ENCODE measurements around the gene CDH4.

CDH4 gene

DNA sequence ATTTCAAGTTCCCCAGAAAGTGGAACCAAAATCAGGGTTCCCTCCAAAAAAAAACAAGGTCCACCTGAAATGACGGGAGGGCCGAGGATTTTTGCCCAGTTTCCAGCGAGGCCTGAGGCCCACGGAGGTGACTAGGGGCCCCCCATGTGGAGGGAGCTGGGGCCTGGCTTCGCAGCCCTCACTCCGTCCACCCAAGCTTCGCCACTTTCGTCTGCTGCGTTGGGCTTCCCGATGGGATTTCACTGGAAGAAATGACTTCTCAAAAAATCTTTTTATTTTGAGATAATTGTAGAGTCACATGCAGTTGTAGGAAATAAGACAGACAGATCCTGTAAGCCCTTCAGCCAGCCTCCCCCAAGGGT lies 605.3 kb downstream of the CDH4 start:
- DNase-seq = no peak

DNA sequence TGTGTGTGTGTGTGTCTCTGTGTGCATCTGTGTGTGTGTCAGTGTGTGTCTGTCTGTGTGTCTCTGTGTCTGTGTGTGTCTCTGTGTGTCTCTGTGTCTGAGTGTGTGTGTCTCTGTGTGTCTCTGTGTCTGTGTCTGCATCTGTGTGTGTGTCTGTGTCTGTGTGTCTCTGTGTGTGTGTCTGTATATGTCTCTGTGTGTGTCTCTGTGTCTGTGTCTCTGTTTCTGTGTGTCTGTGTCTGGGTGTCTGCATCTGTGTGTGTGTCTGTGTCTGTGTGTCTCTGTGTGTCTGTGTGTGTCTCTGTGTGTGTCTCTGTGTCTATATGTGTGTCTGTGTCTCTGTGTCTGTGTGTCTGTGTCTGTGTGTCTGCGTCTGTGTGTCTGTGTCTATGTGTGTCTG lies 605.8 kb downstream of the CDH4 start:
- DNase-seq = no peak

DNA sequence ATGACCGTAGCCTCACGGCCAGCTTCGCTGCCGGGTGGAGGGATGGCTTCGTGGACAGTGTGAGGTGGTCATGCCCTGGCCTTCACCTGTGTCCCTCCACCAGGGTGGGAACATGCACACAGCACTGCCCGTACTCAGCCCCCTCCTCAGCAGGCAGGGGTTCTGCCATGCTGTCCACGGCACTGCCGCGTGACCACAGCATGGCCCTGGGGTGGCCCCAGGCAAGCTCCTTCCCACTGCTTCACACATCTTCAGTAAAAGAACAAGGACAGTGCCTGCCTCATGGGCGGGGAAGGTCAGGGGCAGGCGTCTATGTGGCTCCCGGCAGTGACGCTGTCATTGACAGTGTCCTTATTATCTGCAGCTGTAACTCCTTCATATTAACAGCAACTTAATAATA lies 607.7 kb downstream of the CDH4 start:
- DNase-seq = no peak

DNA sequence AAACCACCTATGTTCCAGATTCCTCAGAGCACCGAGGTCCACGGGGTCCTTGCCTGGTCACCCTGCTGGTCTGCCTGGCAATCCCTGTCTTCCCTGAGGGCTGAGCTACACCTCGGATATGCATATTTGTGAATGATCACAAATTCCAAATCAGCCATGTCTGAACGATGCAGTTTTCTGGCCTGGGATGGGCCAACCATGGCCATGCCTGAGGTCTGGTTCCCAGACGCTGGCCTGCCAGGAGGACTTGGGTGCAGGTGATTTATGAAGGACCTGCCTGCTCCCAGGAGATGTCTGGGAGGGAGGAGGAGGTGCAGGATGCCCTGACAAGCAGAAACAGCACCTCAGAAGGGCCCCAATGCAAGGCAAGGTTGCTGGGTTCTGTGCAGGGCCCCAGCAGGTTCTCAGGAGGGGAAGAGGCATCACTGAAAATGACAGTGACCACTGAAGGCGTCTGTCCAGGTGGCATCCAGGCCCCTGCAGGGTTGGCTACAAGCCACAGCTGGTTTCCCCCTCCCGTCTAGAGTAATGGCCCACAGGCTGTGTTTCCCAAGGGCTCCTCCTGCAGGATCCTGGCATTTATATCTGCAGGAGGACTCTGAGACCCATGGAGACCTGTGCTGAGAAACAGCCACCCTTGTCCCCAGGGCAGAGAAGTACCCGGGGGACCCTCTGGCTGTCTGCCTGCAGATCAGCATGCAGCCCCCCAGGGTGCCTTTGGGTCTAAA lies 608.4 kb downstream of the CDH4 start:
- no peak for DNase-seq

DNA sequence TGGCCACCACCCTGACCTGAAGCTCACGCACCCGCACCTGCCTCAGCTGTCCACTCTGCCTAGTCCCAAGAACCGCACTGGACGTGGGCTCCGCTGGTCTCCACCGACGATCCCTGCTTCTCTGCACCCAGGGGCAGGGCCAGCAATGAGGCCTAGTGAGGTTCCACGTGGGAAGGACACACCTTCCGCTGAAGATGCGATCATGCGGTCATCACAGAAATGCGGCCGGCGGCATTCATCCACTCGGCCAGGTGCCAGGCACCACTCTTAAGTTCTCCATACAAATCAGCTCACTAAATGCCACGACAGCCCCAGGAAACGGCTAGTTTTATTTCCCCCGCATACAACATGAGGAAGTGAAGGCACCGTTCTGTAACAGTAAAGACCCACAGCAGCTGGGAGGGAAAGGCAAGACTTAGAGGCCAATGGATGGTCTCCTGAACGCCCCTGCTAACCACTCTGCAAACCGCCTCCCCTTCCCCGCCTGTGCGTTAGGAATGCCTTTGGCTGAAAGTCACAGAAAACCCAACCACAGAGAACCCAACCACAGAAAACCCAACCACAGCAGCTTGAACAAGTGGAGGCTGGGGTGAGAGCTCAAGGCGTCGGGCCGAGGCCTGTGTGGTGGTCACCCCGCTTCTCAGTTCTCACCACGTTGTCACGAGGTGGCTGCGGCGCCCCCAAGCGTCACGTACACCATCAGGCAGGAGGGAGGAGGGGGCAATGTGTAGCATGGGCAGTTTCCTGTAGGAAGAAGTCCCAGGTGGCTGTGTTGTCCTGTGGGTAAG lies 609.2 kb downstream of the CDH4 start:
- DNase-seq = no peak

DNA sequence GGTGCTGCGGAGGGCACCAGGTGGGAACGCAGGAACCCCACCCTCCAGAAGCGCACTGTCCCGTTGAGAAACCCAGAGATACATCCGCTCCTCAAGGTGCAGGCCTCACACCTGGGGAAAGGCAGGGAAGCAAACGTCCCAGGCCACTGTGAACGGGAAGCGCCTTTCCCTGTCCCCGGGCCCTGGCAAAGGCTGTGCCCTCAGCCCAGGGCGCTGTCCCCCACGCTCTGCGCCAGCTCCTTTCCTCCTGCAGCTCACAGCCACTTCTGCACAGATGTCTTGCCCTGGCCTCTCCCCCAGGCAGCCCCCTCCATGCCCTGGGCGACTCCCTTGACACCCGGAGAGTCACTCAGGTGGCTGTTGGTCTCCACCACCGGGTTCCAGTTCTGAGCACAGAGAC lies 609.8 kb downstream of the CDH4 start:
- no peak for DNase-seq

DNA sequence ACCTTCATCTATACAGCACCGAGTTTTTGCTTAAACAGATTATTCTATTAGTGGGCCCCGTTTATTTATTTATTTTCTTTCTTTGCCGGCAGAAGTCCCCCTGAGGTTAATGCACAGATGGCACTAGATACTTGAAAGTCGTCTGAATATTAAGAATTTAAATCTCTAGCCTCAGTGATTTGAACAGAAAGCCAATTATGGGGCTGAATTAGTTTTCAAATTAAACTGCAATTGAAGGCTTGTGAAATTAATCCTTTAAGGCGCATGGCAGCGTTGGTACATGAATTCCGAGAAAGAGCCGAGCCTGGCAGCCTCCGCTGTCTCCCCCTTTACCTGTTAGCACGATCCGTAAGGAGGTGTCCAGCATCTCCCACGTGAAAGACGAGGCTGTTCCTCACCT lies 610.8 kb downstream of the CDH4 start:
- no peak for DNase-seq

DNA sequence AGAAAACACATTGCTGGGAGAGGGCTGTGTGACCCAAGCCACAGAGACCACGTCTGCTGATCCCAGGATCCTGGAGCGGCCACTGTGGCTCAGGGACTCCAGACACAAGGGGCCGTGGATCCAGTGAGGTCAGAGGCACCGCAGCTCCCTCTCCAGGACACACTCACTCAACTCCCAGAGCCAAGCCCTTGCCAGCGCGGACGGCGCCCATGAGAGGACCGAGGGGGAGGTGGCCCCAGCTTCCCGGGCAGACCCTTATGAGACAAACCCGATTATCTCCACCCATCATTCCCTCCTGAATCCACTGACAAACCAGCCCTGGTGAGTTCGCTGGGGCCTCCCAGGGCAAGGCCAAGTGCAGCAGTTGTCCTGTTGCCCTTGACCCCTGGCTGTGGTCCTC lies 612.4 kb downstream of the CDH4 start:
- DNase-seq = no peak

DNA sequence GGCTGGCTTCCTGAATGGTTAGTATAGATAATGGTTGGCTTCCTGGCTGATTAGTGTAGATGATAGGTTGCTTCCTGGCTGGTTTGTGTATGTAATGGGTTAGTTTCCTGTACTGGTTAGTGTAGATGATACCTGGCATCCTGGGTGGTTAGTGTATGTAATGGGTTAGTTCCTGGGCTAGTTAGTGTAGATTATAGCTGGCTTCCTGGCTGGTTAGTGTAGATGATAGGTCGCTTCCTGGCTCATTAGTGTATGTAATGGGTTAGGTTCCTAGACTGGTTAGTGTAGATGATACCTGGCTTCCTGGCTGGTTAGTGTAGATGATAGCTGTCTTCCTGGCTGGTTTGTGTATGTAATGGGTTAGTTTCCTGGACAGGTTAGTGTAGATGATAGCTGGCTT lies 613.3 kb downstream of the CDH4 start:
- no peak for DNase-seq

DNA sequence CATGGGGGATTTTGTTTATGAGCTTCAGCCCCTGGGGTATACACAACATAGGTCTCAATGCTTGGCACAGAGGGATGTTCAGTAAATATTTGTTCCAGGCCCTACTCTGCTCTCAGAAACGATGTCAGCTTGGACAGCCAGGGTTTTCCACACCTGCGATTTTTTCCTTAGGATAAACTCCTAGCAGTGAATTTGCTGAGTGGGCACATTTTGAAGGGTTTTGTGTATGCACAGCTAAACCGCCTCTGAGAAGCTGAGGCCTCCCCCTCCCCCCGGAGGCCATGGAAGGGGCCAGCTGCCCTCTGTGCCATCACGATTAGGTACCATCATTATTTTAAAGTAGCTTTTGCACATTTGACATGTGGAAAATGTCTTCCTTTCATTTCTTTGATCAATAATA lies 614.1 kb downstream of the CDH4 start:
- no peak for DNase-seq

DNA sequence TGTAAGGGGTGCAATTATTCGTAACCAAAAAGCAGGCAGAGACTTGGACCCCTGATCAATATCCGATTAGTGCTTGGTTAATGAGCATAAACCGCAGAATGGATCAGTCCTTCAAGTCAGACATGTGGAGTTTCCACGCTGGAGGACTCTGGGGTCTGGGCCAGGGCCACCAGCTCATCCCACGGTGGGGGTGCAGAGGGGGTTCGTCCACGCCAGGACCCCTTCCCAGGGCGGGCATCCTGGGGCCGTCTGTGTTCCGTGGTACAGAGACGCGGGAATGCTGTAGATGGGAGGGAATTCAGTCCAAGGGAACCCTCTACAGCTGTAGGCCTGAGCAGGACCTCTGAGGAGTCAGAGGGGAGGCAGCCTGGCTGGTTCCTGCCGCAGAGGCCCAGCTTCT lies 615.9 kb downstream of the CDH4 start:
- DNase-seq = no peak

DNA sequence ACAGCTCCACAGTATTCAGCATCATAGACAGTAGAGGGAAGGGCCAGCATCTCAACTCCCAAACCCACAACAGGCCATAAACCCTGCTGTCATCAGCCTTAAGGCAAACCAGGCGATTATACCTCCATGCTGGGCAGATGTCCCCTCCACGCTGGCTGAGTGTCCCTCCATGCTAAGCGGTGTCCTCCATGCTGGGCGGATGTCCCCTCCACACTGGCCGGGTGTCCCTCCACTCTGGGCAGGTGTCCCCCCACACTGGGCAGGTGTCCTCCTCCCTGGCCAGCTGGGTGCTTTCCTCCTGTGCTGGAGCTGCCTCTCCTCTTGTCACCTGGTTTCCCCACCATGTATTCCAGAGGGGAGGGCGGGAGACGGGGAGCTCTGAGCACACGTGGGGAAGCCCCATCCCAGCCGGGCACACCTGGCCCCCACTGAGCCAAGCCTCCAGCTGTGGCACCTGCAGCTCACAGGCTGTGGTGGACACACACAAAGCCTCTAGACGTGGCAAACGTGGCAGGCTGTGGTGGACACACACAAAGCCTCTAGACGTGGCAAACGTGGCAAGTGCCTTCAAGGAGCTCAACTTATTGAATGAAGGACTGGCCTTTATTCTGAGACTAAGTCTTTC lies 616.5 kb downstream of the CDH4 start:
- no peak for DNase-seq

DNA sequence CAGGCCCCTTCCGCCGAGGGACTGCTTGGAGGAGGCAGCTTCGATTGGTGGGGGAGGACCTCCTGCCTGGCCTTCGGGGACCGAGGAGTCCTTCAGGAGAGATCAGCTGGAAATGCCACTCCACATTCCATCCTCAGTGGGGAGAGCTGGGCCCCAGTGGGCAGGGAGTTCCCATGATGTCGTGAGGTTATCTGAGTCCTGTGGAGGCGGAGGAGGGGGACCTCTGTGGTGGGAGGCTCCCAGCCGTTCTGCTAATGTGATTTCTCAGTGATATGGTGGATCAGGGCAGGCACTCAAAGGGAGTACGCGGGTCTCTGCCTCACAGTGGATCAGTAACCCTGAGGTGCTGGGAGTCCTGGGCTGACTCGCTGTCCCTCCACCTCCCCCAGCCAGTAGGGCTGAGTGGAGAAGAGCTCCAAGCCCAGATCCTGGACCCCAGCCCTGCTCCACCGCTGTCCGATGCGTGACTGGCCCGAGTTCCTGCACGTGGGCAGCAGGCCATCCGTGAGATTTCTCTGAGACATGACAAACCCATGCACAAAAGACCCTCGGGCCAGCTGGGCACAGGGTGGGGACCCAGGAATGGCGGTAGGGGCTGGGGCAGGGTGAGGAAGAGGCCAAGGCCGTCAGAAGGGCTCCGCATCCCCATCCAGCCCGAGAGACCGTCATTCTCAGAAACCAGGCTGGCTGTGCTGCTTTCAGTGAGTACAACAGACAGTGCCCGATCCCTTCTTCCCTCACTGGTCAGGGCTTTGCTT lies 617.9 kb downstream of the CDH4 start:
- DNase-seq = no peak

DNA sequence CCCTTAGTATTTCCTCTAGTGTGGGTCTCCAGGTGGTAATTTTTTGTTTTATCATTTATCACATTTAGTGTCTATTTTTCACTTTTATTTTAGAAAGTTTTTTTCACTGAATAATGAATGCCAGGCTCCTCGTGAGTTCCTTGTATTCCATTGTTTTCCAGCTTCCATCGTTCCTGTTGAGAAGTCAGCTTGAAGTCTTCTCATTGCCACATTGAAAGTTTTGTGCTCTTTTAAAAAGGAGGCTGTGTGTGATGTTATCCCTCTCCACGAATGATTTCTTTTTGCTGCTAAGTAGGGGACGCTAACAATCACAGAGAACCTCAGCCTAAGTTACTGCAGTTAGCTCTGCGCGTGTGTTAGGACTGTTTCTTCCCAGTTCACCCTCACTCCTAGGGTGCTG lies 619.1 kb downstream of the CDH4 start:
- DNase-seq = no peak

DNA sequence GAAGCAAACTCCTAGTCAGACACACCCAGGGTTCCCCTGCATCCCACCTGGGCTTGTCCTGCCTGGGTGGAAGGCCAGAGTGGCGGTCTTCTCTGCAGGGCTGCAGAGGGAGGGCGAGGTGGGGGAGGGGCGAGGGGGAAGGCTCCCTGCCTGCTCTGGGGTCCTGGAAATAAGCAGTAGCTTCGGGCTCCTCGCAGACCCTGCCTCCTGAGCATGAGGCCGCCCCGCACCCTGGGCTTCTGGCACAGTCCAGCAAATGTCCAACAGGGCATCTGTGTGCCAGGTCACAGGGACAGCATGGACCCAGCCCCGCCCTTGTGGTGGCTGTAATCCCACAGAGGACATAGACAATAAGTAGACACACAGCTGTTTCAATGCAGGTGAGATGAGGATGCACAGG lies 619.9 kb downstream of the CDH4 start:
- DNase-seq = no peak

DNA sequence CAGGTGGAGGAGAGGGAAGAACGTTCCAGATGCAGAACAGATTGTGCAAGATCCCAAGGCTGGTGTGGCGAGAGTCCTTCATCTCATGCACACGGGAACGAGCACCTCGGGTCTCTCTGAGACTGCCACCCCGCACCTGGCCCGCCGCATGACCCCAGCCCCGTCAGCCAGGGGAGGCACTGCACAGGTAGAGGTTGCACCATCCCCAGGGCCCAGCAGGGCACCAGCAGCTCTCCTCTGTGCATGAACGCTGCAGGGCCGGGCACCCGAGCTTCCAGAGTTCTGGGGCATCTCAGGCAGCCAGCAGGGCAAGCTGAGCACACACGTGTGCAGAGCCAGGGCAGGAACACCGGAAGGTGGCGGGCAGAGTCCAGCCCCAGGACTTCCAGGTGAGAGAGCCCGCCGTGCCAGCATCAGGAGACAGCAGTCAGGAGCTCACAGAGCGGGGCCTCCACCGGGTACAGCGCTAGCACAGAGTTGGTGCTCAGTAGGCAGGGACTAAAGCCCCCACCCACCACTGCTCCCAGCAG lies 620.4 kb downstream of the CDH4 start:
- DNase-seq = no peak

DNA sequence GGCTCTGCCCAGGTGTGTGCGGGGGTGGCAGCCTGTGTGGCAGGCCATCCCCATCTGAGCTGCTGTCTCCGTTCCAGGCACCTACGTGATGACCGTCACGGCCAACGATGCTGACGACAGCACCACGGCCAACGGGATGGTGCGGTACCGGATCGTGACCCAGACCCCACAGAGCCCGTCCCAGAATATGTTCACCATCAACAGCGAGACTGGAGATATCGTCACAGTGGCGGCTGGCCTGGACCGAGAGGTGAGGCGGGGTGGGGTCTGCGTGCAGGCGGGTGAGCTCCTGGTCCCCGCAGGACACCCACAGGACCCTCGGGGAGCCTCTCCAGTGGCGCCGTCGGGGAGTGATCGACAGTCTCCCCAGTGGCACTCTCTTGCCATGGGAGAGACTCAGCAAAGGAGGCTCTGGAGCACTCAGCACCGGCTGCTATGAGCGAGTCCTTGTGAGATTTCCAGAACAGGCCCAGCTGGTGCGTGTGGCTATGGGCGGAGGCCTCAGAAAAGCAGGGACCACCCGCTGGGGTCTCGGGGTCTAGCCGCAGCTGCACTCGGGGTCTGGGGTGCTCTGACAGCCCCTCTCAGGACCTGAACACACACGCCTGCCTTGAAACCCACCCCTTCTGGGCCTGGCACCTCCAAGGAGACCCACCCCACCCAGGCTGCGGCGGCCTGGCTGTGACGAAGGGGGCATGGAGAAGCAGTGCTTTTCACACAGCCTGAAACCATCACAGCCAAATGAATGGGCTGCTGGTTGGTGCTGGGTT lies 621.8 kb downstream of the CDH4 start:
- no peak for DNase-seq

DNA sequence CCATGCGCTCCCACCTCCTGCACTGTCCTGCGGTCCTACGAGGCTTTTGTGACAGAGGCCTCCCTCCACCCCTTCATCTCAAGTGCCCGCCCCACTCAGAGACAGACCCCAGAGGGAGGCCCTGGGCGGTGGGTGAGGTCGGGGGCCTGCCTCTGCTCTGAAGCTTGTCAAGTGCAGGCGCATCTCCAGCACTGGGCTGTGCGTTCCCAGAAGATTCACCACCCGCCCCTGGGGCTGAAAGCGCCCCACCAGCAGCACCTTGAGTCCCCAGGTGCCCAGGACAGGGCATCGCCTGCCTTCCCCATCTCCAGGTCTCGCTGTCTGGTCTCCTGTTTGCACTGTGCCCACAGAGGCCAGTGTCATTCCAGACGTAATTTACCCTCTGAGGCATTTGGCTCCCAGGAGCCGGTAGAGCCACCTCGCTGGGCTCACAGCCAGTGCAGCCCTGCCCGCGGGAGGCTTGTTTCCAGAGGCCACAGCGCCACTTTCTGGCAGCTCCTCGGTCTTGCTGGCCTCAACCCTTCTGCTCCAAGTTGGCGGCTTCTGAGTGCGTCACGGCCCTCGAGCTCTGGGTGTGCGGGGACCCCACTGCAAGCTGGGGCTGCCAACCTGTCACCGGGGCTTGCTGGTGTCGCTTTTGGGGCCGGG lies 622.5 kb downstream of the CDH4 start:
- DNase-seq = peak; percentile 52

DNA sequence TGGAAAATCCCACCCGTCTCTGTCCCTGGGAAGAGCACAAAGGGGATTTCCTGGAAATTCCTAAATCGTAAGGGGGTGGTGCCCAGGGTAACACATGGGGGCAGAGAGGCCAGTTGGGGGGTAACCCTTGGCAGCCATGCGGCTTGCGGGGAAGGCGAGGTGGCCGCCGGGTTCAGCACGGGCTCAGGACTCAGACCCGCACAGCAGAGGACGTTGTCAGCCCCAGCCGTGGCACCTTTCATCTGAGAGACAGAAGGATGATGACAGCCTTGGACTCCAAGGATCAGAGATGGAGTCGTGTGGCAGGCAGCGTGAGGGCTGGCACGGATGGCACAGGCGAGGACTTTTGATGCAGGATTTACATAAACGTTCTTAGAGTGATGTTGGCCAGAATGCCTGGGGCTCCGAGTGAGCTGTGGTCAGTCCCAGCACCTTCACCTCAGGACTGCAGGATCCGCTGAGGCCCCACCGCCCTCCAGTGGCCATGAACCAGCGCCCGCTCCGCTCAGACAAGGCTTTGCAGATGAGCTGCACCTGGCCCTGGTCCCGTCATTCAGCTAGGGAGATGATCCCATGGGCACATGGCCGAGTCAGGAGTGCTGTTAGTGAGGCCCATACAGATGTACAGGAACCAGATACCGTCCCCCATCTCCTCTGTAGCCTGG lies 623.3 kb downstream of the CDH4 start:
- DNase-seq = no peak

DNA sequence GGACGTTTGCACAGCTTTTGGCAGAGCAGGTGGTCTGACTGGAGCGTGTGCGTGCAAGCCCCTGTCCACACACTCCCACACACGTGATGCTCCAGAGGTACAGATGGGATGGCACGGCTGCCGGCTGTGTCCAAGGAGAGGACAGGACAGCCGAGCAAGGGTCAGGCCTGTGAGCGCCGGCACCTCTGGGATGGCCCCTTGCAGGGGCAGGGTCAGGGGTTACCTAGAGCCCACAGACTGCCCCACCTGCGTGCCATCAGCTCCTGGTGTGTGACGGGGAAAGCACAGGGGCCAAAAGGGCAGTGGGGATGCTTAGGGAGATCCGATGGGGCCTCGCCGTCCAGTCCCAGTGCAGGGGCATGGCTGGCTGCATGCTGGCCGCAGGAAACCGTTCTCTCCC lies 623.9 kb downstream of the CDH4 start:
- DNase-seq = no peak

Data from eye (tissue), 1 donor.